ENCODE results near the gene FLACC1.

DNA sequence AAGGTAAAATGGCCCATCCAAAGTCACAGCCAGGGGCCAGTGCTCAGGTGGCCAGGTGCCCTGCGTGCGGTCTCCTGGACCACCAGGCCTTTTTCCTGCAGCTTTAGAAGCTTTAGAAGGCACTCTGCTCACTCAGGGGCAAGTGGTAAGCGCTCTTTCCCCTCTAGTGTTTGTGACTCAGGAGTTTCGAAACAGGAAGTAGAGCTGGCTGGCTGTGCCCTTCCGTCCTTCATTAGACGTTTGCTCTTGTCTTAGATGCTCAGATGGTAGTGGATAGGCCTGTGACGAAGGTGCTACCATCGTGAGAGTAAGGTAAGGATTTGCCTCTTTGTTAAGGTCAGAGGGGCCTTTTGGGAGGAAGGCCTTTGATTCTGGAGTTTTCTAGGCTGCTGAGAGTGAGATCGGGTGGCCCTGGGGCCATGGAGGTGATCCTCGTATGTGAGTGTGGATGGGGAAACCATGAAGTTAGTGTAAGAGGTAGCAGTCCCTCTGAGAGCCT lies 96.8 kb downstream of the FLACC1 start, which contains the start of gene CASP8:
- TF ChIP-seq, protein P1, sequence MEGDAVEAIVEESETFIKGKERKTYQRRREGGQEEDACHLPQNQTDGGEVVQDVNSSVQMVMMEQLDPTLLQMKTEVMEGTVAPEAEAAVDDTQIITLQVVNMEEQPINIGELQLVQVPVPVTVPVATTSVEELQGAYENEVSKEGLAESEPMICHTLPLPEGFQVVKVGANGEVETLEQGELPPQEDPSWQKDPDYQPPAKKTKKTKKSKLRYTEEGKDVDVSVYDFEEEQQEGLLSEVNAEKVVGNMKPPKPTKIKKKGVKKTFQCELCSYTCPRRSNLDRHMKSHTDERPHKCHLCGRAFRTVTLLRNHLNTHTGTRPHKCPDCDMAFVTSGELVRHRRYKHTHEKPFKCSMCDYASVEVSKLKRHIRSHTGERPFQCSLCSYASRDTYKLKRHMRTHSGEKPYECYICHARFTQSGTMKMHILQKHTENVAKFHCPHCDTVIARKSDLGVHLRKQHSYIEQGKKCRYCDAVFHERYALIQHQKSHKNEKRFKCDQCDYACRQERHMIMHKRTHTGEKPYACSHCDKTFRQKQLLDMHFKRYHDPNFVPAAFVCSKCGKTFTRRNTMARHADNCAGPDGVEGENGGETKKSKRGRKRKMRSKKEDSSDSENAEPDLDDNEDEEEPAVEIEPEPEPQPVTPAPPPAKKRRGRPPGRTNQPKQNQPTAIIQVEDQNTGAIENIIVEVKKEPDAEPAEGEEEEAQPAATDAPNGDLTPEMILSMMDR (conservative IDR thresholded peaks at IDR 0.05): no peak
- no peak for TF ChIP-seq EZH2 (IDR thresholded peaks at IDR 0.05; ENCODE audit: low read depth)
